ENCODE results near the gene DYNC2I2.

GRCh38 chr9:128633057-128633456 lies 23.6 kb downstream of the DYNC2I2 start:
- TF ChIP-seq CTCF (IDR thresholded peaks at IDR 0.05) (no peak), POLR2A (IDR thresholded peaks at IDR 0.05) (no peak)
